ENCODE data around the gene PSME4.

DNA sequence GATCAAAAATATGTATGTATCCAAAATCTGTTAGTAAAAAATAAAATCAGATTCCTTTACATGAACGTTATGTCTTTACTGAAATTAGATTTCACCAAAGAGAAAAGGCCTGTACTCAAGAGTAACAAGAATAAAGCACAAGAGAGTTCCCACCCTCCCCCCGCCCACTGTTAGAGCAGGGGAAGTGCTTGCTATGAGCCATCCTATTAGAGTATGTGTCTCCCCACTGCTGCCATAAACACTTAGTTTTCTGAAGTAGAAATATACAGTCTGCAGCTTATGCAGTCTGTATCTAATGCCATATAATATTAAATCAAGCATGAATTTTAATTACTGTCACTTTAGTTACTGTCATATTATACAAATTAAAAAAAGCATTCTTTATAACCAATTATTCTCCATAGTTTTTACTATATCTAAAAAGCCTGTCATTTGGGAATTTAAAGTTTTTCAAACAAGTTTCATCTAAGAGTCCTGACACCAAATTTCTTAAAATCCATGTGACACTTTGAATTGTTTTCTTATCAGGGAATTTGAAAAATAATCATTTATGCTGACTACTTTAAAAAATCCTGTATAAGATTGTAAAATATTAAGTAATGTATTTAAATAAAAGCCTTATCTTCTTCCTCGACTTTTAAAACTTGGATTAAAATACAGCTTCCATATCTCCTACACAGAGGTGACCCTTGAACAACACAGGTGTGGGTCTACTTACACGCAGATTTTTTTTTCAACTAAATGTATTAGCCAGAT, 59.2 kb downstream of the PSME4 start:
- TF ChIP-seq, protein P1, sequence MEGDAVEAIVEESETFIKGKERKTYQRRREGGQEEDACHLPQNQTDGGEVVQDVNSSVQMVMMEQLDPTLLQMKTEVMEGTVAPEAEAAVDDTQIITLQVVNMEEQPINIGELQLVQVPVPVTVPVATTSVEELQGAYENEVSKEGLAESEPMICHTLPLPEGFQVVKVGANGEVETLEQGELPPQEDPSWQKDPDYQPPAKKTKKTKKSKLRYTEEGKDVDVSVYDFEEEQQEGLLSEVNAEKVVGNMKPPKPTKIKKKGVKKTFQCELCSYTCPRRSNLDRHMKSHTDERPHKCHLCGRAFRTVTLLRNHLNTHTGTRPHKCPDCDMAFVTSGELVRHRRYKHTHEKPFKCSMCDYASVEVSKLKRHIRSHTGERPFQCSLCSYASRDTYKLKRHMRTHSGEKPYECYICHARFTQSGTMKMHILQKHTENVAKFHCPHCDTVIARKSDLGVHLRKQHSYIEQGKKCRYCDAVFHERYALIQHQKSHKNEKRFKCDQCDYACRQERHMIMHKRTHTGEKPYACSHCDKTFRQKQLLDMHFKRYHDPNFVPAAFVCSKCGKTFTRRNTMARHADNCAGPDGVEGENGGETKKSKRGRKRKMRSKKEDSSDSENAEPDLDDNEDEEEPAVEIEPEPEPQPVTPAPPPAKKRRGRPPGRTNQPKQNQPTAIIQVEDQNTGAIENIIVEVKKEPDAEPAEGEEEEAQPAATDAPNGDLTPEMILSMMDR (IDR thresholded peaks at IDR 0.05), result no peak
- TF ChIP-seq EZH2 (IDR thresholded peaks at IDR 0.05; ENCODE audit: borderline replicate concordance, insufficient read depth, low read depth, low read length, poor library complexity, severe bottlenecking), result no peak
